GM03348 (cell line): Measurements from ENCODE around the gene SIK3.

ENCODE experiments used
- DNase-seq: peaks from one replicate; pipeline ENCODE4 v3.0.0; 2012; ENCODE audit warnings: low spot score

SIK3 gene

GRCh38 chr11:117009905-117010605 lies 88.2 kb downstream of the SIK3 start:
- DNase-seq = no peak

GRCh38 chr11:117005758-117006157 lies 92.5 kb downstream of the SIK3 start:
- DNase-seq = no peak

GRCh38 chr11:117002639-117003299 lies 95.5 kb downstream of the SIK3 start:
- no peak for DNase-seq

- no peak for DNase-seq
Measured at GRCh38 chr11:117000014-117000737, 98.1 kb downstream of the SIK3 start.

- DNase-seq = no peak
Measured at GRCh38 chr11:116997071-116997470, 101.2 kb downstream of the SIK3 start.

GRCh38 chr11:116994195-116994594 lies 104.0 kb downstream of the SIK3 start:
- DNase-seq = no peak

- no peak for DNase-seq
Measured at GRCh38 chr11:116993599-116993998, 104.6 kb downstream of the SIK3 start.

- DNase-seq = no peak
Measured at GRCh38 chr11:116991491-116991890, 106.7 kb downstream of the SIK3 start.

GRCh38 chr11:116990811-116991210 lies 107.4 kb downstream of the SIK3 start:
- DNase-seq = no peak

- DNase-seq = peak; percentile 77
Measured at GRCh38 chr11:116990061-116990473, 108.2 kb downstream of the SIK3 start.

GRCh38 chr11:116989184-116989583 lies 109.0 kb downstream of the SIK3 start:
- no peak for DNase-seq

- peak; percentile 58 for DNase-seq
Measured at GRCh38 chr11:116986521-116987105, 111.6 kb downstream of the SIK3 start.

GRCh38 chr11:116984589-116984988 lies 113.6 kb downstream of the SIK3 start:
- peak; percentile 76 for DNase-seq

GRCh38 chr11:116984186-116984585 lies 114.0 kb downstream of the SIK3 start:
- peak; percentile 23 for DNase-seq

- DNase-seq = peak; percentile 32
Measured at GRCh38 chr11:116981266-116981885, 116.9 kb downstream of the SIK3 start.

GRCh38 chr11:116980136-116980793 lies 118.0 kb downstream of the SIK3 start:
- no peak for DNase-seq

- DNase-seq = peak; percentile 20
Measured at GRCh38 chr11:116976941-116977570, 121.2 kb downstream of the SIK3 start.

- no peak for DNase-seq
Measured at GRCh38 chr11:116975661-116976060, 122.6 kb downstream of the SIK3 start.

- no peak for DNase-seq
Measured at GRCh38 chr11:116973270-116973669, 125.0 kb downstream of the SIK3 start.

GRCh38 chr11:116972691-116973090 lies 125.5 kb downstream of the SIK3 start:
- no peak for DNase-seq
